ENCODE data around the gene ACSF2.

Gene ACSF2

DNA sequence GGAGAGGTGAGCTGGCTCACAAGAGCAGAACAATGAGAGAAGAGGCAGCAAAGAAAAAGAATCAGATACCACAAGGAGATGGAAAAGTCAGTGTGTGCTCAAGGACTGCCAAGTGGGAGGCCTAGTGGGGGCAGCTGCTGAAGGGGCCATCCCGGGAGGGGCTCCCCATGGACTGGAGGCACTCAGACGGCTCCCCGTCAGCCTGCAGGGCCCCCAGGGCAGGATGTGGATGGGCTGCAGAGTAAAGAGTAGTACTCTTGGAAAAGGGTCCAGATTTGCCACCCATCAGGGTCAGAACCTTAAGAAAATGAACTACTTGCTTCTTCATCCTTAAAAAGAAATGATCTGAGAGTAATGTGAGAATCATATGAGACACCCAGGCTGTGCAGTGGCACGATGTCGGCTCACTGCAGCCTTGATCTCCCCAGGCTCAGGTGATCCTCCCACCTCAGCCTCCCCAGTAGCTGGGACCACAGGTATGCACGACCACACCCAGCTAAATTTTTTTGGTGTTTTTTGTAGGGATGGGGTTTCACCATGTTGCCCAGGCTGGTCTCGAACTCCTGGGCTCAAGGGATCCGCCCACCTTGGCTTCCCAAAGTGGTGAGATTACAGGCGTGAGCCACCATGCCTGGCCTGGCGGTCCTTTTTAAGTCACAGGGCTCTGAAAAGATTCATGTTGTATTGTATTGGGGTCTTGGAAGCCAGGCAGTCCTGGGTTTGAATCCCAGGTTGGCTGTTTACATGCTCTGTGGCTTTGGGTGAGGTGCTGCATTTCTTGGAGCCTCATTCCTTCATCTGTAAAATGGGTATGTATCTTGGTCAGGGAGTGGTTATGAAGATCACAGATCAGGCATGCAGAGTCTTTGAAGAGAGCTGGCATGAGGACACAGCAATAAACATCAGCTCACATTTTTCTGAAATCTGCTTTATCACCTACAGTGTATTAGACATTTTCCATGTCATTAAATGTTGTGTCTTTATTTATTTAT lies 15.1 kb downstream of the ACSF2 start:
- DNase-seq: no peak

DNA sequence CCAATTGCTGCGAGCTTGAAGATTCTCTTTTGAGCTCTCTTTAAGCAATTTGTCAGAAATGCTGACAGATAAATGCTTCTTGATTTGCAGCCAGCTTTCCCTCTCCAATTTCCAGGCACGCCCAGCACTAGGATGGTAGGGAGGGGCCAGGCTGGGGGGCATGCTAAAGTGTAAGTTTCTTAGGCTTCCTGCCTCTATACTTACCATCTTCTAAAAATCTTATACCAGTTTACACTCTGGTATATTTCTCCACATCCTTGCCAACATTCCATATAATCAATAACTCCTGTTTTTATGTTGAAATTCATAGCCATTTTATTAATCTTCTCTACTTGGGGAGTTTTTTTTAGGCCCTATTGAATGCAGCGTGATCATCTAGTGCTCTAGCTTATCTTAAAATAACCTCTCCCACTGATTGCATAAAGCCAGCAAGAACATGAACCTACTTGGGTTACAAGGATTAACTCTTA lies 17.5 kb downstream of the ACSF2 start:
- DNase-seq: no peak

GRCh38 chr17:50444841-50445715 lies 19.1 kb downstream of the ACSF2 start:
- no peak for DNase-seq

DNA sequence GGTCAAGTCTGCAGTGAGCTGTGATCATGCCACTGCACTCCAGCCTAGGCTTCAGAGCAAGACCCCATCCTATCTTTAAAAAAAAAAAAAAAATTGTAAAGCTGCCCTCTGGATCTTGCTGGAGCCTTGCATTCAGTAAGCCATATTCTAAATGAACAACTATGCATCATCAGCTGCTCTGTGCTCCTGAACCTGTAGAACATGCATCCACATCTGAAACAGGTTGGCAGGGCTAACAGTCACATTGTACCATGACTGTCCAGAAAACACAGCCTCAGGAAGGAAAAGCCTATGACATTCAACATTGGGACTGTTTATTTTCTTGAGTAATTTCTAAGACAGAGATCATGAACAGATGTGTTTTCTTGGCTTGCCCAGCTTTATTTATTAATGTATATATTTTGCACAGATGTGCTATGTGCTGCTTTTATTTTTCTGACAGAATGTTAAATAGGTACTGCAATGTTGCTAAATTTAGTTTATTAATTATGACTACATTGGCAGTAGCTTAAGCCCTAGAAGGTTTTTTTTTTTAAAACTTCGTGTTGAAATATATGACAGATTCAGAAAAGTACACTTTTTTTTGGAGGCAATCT lies 19.8 kb downstream of the ACSF2 start:
- DNase-seq: no peak

DNA sequence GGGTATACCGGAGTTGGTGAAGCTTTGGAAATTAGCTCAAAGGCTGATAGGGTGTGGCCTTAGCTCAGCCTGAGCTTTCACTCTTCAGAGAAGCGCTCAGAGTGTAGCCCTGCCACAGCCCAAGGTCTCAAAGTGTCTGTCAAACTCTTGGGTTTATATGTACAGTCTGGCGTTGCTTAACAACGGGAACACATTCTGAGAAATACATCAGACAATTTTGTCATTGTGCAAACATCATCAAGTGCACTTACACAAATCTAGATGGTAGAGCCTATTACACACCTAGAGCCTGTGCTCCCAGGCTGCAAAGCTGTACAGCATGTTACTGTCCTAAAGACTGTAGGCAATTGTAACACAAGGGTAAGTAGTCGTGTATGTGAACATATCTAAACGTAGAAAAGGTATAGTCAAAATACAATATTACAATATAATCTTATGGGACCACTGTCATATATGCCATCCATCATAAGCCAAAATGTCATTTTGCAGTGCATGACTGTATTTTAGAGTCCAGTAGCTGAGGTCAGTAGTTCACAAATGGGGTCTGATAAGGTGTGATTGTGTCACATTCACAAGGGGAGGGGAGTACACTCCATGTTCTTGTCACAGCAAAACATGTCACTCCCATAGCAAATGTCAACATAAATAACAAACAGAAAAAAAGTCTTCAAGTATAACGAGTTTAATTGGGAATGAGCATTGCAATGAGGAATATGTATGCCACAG lies 22.0 kb downstream of the ACSF2 start:
- DNase-seq: no peak

- DNase-seq: no peak
Observed at GRCh38 chr17:50448643-50449042, 22.6 kb downstream of the ACSF2 start.

- no peak for DNase-seq
Observed at GRCh38 chr17:50451943-50452629, 26.1 kb downstream of the ACSF2 start.

DNA sequence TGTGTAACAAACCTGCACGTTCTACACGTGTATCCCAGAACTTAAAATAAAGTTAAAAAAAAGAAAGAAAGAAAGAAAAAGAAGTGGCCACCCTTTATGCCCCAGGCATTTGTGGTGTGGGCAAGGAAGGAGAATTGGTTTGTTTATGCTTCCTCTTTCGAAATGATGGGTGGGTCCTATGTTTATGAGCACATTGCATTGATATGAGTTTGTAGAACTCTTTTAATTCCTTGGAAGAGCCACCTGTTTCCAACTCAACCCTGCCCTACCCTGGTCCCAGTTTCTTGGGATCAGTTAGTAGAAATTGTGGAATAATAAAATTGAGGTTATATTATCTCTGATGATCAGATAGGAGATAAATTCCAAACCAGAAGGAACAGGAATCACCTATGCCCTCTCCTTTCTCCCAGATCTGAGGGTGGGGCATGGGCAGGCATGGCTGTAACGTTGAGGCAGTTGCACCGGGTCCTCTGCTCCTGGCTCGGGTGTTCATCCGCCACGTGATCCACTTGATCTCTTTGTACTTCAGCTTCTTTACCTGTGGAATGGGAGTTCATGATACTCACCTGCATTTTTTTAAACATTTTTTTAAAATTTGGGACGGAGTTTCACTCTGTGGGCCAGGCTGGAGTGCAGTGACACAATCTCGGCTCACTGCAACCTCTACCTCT lies 26.7 kb downstream of the ACSF2 start:
- DNase-seq: no peak

GRCh38 chr17:50453901-50454300 lies 27.9 kb downstream of the ACSF2 start:
- no peak for DNase-seq

DNA sequence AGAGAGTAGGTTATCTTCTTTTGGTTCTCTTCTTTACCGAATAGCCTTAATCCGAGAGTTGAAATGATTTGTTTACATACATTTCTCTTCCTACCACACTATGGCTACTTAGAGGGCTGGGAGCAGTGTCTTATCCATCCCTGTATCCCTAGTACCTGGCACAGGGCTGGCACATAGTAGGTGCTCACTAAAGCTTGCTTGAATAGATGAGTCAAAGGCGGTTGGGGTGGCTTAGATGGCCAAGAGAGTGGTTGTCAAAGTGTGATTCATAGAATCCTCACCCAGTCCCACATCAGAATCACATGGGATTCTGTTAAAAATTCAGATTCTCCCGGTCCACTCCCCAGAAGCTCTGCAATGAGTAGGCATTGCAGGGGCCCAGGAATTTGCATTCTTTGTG lies 31.6 kb downstream of the ACSF2 start:
- DNase-seq: no peak

DNA sequence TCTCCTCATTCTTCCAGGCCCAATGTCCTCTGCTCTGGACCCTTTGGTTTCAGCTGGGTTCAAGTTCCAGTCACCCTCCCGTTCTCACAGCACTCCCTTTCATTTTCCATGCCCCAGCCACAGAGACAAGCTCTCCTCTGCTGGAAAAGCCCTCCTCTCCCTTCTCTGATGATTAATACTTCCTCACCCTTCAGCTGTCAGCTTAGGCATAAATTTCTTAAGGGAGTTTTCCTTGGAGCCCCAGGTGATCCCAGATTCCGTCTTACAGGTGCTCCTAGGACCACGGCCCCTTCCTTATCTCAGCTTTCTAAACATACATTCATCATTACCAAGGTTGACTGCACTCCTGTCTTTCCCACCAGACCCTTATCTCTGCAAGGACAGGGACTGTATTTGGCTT lies 32.3 kb downstream of the ACSF2 start:
- DNase-seq: no peak

- DNase-seq: no peak
Observed at GRCh38 chr17:50458701-50459676, 33.0 kb downstream of the ACSF2 start.

DNA sequence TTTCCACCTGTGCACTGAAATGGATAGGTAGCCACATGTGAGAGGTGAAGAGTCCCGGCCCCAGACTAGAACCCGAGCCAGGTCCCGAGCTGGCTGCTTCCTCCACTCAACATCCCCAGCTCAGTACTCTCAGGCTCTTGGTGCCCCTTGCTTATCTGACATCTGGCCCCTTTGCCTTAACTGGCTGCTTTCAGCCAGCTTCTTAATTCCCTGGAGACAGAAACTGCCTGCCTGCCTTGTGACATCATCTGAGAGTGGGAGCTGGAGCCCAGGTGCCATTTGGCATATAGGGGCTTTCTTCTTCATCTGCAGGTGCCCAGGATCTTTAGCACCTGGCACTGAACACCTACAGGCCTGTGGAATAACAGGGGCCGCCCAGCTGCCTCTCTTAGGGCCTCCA lies 33.7 kb downstream of the ACSF2 start:
- no peak for DNase-seq

DNA sequence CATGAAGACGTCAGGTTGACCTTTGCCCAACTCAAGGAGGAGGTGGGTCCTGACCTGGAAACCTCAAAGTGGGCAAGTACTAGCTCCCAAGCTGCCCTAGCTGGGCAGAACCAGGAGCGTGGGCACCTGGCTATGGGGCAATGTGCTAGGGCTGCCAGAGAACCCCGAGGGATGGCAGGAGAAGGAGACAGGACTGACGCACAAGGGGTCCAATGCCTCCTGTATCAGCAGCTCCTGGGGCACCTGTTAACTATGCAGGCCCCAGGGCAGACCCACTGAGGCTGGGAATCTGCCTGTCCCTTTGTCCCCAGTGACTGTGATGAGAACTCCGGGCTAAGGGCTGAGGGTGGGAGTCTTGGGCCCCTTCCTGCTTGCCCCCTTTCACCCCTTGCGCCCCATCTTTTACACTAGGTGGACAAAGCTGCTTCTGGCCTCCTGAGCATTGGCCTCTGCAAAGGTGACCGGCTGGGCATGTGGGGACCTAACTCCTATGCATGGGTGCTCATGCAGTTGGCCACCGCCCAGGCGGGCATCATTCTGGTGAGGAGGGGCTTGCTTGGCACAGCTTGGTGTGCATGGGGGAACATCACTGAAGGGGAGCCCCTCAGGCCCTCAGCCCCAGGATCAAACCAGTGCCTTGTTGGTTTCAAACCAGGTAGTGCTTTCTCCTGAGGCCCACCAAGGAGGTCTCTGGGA lies 35.0 kb downstream of the ACSF2 start:
- DNase-seq: no peak

- DNase-seq: no peak
Observed at GRCh38 chr17:50461550-50462132, 35.6 kb downstream of the ACSF2 start.

GRCh38 chr17:50462446-50462845 lies 36.4 kb downstream of the ACSF2 start:
- no peak for DNase-seq

DNA sequence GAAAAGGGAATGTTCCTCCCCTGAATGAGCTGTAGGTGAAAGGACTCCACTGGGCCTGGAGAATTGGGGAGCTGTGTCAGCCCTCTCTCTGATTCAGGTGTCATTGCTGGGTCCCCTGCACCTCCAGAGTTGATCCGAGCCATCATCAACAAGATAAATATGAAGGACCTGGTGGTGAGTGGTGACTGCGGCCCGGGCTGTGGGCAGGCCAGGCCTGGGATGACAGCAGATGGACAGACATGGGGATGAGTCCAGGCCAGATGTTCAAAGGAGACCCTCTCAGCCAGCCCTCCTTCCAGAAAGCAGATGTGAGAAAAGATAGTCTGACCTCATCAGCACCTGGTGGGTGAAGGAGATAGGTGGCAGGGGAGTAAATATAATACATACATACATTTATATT lies 38.1 kb downstream of the ACSF2 start:
- no peak for DNase-seq

GRCh38 chr17:50464736-50465135 lies 38.7 kb downstream of the ACSF2 start:
- DNase-seq: no peak

- DNase-seq: no peak
Observed at GRCh38 chr17:50465171-50465570, 39.2 kb downstream of the ACSF2 start.

Measured in activated effector memory CD4-positive, alpha-beta T cell treated with anti-CD3 and anti-CD28 coated beads, Interleukin-2, amount 50 U/mL, for 16 hours (primary cell).